GM10847 (cell line): ENCODE data around the gene P4HA3.

Experiments used
- POLR2A ChIP-seq: IDR thresholded peaks from 2 replicates; pipeline ENCODE4 v1.6.1; 2011; ENCODE audit not compliant: insufficient read length; ENCODE audit errors: extremely low read depth

Gene P4HA3

GRCh38 chr11:74253361-74253760 lies 58.1 kb downstream of the P4HA3 start:
- TF ChIP-seq POLR2A: no peak

GRCh38 chr11:74249496-74249895 lies 61.9 kb downstream of the P4HA3 start:
- no peak for TF ChIP-seq POLR2A

DNA sequence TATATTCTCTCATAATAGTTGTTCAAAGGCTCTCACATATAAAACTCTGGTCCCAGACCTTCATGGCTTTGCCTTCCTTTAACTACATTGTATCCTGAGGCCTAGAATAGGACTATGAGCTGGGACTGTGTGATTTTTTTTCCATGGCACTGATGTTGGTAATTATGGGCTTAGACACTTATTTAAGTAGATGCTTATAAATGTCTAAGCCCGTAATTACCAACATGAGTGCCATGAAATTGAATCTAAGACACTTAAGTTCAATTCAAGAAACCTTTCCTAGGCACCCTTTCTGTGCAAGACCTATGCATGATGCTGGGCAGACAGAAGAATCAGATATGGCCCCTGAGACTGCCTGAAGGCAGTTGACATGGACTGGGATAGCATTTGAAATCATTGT lies 63.0 kb downstream of the P4HA3 start:
- no peak for TF ChIP-seq POLR2A

GRCh38 chr11:74238243-74238642 lies 73.2 kb downstream of the P4HA3 start:
- no peak for TF ChIP-seq POLR2A

- TF ChIP-seq POLR2A: no peak
These were observed 73.9 kb downstream of the P4HA3 start for GRCh38 chr11:74237541-74237940.

- no peak for TF ChIP-seq POLR2A
These were observed 76.3 kb downstream of the P4HA3 start for GRCh38 chr11:74235121-74235520.

GRCh38 chr11:74233683-74234082 lies 77.8 kb downstream of the P4HA3 start:
- TF ChIP-seq POLR2A: no peak

DNA sequence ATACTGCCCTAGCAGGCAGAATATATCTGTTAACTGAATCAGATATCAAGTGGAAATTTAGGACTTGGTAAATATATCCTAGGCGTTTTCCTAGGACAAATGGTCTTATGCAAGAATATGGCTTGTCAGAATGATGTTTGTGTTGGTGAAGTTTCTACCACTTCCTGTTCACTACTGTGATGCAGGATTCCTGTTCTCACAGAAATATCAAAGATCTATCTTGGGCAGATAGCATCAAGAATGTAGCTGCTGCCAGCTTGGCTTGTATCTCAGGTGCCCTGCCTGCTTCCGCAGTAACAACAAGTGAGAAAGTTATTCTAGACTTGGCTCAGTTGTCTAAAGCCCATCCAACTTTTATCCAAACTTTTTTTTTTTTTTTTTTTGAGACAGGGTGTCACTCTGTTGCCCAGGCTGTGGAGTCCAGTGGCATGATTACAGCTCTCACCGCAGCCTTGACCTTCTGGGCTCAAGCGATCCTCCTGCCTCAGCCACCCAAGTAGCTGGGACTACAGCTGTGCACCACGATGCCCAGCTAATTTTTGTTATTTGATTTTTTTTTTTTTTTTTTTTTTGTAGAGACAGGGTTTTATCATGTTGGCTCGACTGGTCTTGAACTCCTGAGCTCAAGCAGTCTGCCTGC lies 79.0 kb downstream of the P4HA3 start:
- TF ChIP-seq POLR2A: no peak

- no peak for TF ChIP-seq POLR2A
These were observed 84.5 kb downstream of the P4HA3 start for GRCh38 chr11:74226907-74227306.

DNA sequence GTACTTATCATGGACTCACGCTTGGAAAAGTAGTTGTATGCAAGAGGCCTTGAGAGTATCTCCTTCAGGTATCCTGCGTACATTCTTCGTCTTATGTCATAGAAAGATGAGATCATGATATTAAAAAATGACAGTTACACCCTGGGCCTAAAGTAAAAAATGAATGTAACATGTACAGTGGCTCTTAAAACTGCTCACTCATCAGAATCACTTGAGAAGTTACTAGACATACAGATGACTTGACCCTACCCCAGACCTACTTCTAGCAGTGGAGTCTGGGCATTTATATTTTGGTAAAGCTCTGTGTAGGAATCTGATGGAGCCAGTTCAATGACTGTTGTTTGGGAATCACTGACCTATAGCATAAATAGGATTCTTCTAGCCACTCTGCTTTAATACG lies 85.9 kb downstream of the P4HA3 start:
- TF ChIP-seq POLR2A: no peak

DNA sequence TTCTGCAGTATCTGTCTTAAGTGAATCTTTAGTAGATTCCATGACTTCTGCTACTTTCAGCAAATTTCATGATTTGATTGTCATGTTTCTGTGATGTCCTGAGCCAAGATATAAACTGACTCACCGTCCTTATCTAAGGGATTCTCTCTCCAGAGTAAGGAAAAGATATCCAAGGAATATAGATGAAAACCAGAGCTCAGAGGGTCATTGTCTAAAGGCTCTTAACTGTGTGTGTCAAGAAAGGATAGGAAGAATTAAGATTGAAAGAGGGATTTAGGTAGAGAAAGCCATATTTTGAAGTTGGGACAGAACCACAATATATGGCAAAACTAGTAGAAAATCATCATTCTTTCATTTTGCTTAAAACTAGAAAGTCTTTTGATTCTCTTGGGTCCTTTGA lies 89.6 kb downstream of the P4HA3 start:
- TF ChIP-seq POLR2A: no peak

DNA sequence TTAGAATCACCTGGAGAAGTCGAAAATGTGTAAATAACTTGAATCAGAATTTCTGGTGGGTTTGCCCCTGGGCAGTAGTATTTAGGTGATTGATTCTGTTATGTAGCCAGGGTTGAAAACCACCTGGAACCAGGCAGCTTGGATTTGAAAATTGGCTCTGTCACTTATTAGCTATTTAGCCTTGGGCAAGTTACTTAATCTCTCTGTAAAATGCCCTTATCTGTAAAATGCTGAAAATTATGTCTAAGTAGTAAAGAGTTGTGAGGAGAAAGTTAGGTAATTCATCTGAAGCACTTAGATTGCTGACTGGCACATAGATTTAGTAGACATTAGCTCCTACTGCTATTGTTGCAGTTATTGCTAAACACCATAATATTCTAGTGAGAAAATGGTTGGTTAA lies 91.1 kb downstream of the P4HA3 start:
- no peak for TF ChIP-seq POLR2A
